Measurements from ENCODE around the gene SEZ6L2. TPM values are rescaled to one million over a fixed set of nuclear protein-coding genes. Genes with fewer than 3 reads are reported as not detected.
"Not testable (repeated sequence)": the region's sequence is repeated elsewhere in the genome, so short reads cannot be mapped to it uniquely, and the experiment has no call there.

SEZ6L2 gene
- 10 to 100 TPM; 11.1 to 13.0 TPM for total RNA-seq
- long read RNA-seq, partial matches to known transcripts, result 12 of 14 reads
- long read RNA-seq, other reads (novel, unspliced or antisense), result 2 of 14 reads

DNA sequence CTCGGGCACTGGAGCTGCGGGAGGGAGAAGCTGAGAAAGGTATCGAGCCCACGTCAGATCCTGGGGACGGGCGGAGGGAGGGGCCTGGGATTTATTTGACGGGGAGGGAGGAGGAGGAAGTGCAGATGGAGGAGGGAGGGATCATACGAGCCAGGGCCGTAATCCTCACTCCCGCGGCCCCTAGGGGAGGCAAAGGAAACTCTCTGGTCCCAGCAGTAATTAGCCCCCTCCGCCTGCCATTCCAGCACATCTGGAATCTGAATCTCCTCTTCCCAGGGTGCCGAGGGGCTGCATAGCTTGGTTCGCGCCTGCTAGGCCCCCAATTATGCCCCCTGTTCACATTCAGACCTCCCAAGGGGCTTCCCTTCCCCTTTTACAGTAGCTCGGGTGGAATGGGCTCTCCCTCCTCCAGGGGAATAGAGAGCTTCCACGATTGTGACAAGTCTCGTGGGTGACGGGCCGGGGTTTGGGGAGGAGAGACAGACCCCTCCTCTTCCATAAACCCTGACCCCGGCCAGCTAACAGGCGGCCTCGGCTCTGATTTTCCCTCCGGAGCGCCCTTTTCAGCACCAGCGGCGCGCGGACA is at the start of gene SEZ6L2:
SEZ6L2 (minus strand) TSS at position 35 of the 586 bp plus-strand sequence. CDS start 531 bp downstream, outside the sequence.
- peak; percentile 86 to 90 for DNase-seq
- intact Hi-C loops (cut with DNase I, micrococcal nuclease), result no loop called here
- ATAC-seq, result peak; percentile 94

DNA sequence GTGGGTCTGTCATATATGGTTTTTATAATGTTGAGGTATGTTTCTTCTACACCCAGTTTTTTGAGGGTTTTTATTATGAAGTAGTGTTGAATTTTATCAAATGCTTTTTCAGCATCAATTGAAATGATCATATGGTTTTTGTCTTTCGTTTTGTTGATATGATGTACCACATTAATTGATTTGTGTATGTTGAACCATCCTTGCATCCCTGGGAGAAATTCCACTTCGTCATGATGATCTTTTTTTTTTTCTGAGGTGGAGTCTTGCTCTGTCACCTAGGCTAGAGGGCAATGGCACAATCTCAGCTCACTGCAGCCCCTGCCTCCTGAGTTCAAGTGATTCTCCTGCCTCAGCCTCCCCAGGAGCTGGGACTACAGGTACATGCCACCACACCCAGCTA is 48.5 kb upstream of the SEZ6L2 start:
- intact Hi-C loops (cut with DNase I, micrococcal nuclease), result no loop called here
- ATAC-seq (no peak), DNase-seq (no peak)

DNA sequence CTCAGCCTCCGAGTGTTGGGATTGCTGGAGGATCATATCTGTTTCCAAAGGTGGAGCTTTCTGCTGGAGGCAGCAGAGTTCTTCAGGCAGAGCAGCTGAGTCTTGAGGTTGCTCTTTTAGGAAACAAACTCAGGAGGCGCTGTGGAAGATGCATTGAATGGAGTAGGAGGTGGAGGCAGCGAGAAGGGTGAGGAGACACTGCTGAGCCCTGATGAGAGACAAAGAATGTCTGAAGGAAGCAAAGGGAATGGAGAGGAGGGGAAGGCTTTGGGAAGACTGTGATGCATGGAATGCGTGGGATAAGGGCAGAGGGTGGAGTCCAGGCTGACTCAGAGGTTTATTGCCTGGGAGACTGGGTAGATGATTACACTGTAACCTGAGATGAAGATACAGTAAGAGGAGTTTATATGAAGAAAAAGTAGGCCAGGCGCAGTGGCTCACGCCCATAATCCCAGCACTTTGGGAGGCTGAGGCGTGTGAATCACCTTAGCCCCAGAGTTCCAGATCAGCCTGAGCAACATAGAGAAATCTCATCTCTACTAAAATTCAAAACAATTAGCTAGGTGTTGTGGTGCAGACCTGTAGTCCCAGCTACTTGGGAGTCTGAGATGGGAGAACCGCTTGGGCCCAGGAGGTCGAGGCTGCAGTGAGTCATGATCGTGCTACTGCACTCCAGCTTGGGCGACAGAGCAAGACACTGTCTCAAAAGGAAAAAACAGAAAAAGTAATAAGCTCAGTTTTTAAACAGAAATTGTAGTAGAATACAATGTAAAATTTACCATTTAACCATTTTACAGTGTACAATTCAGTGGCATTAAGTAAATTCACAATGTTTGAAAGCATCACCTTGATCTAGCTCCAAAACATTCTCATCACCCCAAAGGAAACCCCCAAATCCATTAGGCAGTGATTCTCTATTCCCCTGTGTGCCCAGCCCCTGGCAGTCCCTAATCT is 44.8 kb upstream of the SEZ6L2 start:
- ATAC-seq, result peak; percentile 94
- intact Hi-C loops (cut with DNase I, micrococcal nuclease), result no loop called here
- peak; percentile 63 to 82 for DNase-seq

DNA sequence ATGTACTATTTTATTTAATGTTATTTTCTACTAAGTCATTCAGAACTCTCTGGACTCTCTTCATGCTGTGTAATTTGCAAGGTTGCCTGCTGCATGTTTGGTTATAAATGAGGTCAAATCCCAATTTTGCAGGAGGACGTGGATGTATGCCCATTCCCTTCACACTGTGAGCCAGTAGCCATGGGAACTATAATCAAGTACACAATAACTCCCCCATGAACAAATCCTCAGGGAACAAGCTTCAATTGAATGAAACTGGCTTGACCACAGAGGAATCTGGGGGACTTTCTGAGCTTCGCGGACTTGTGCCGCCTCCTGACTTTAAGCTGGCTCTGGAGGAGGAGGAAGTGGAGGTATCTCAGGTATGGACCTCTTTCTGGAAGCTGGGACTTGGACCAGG is 41.3 kb upstream of the SEZ6L2 start:
- ATAC-seq (no peak), DNase-seq (no peak)
- intact Hi-C loops (cut with DNase I, micrococcal nuclease), result no loop called here

GRCh38 chr16:29931750-29932149 is 32.4 kb upstream of the SEZ6L2 start:
- DNase-seq, result not testable (repeated sequence)

DNA sequence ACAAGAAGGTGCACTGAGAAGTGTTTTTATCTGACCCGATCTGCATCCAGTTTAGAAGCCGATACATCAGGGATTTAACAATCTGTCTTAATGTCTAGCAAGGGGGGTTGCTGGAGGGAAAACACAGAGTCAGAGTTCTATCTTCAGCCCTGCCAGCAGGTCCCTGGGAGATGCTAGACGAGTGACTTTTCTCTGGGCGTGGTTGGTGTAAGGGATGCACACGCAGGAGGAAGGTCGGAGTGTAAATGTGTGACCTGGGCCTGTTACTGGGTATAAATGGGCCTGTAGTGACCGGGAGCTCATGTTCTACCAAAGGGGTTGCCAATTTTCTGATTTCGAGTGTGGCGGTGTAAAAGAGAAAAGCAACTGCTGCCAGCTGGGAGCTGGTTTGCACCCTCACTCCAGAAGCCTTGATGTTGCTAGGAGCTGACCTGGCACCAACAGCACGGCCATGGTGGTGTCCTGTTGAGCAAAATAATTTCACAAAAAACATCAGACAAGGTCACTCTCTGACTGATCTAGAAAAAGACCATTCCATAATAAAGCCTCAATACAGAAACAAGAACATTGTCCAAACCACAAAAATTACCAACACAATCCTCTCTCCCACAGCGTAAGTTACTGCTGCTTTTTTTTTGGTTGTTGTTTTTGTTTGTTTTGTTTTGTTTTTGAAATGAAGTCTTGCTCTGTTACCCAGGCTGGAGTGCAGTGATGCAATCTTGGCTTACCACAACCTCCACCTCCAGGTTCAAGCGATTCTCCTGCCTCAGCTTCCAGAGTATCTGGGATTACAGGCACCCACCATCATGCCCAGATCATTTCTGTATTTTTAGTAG is 27.9 kb upstream of the SEZ6L2 start:
- ATAC-seq (peak; percentile 20), DNase-seq (peak; percentile 16 to 31)
- intact Hi-C loops (cut with DNase I, micrococcal nuclease), result loop anchor here (10.0 kb wide), 3 partner anchors 48 to 78 kb away; partner anchors contain the start of genes CDIPT (in 1 of the 2) and TAOK2 (in 1 of the 2)

More at GRCh38 chr16:29931750-29932149, 32.4 kb upstream of the SEZ6L2 start:
- intact Hi-C loops (cut with DNase I, micrococcal nuclease); ATAC-seq: not testable (repeated sequence)

GRCh38 chr16:29926711-29927052 is 27.3 kb upstream of the SEZ6L2 start:
- ATAC-seq (peak; percentile 64), DNase-seq (peak; percentile 48 to 56)
- intact Hi-C loops (cut with DNase I, micrococcal nuclease), result loop anchor here (10.0 kb wide), 3 partner anchors 48 to 78 kb away; partner anchors contain the start of genes CDIPT (in 1 of the 2) and TAOK2 (in 1 of the 2)

GRCh38 chr16:29925781-29926710 is 26.7 kb upstream of the SEZ6L2 start, which contains the start of gene KCTD13:
Gene KCTD13, minus strand, starts transcription at chr16:29926226. Its CDS starts 193 bp downstream, at chr16:29926033.
- ATAC-seq (peak; percentile 95), DNase-seq (peak; percentile 76 to 85)
- intact Hi-C loops (cut with DNase I, micrococcal nuclease), result loop anchor here (10.0 kb wide), 3 partner anchors 49 to 79 kb away; partner anchors contain the start of genes CDIPT (in 1 of the 2) and TAOK2 (in 1 of the 2)

DNA sequence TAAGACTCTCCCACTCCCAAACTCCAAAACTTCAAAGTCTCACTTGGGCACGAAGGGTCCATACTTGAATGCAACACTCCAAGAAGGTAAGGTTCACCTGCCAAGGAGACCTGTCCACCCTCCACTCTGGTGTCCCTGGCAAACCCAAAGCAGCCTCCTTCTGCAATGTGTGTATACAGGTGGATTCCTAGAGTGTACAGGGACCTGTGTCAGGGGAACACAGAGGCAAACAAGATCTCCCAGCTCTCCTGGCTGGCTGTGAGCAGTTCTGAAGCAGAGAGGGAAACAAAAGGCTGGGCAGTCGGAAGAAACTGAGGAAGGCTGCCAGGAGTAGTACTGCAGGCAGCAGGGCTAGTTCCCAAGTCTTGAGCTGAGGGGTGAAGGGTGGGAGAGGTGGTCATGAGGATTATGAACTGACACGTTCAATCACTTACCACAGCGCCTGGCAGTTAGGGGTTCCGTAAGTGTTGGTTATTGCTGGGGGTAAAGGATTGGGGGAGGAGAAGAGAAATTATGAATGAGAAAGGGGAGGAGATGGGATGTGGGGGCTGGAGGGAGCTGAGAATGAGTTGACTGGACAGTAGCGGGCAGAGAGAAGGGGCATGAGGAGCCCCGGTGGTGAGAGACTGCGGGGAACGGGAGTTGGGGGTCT is 25.9 kb upstream of the SEZ6L2 start:
- intact Hi-C loops (cut with DNase I, micrococcal nuclease), result loop anchor here (10.0 kb wide), 3 partner anchors 50 to 80 kb away; partner anchors contain the start of genes CDIPT (in 1 of the 2) and TAOK2 (in 1 of the 2)
- DNase-seq, result no peak
- peak; percentile 7 for ATAC-seq

GRCh38 chr16:29922986-29923501 is 23.7 kb upstream of the SEZ6L2 start:
- intact Hi-C loops (cut with DNase I, micrococcal nuclease), result loop anchor here (10.0 kb wide), 3 partner anchors 52 to 82 kb away; partner anchors contain the start of genes CDIPT (in 1 of the 2) and TAOK2 (in 1 of the 2)
- DNase-seq, result no peak
- ATAC-seq, result no peak

DNA sequence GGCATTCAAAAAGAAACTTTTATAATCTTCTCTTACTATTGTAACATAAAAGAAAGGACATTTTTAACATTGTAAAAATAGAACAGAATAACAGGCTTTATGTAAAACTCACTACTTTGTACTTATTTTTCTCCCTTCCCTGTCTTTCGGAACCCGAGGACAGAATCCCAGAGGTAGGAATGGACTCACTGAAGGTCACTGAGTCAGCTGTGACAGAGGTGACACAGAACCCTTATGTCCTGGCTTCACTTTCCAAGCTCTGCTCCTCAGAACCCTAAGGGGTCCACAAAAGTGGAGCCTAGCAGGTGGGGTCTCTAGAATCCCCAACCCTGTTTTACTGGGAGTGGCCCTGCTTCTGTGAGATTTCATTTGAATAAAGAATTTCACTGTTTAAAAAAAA is 23.0 kb upstream of the SEZ6L2 start:
- DNase-seq (no peak), ATAC-seq (no peak)
- intact Hi-C loops (cut with DNase I, micrococcal nuclease), result loop anchor here (10.0 kb wide), 3 partner anchors 52 to 82 kb away; partner anchors contain the start of genes CDIPT (in 1 of the 2) and TAOK2 (in 1 of the 2)

- no peak for ATAC-seq
- intact Hi-C loops (cut with DNase I, micrococcal nuclease), result loop anchor here (10.0 kb wide), 3 partner anchors 54 to 84 kb away; partner anchors contain the start of genes CDIPT (in 1 of the 2) and TAOK2 (in 1 of the 2)
- DNase-seq, result no peak
Measured at GRCh38 chr16:29921034-29921385, 21.7 kb upstream of the SEZ6L2 start.

DNA sequence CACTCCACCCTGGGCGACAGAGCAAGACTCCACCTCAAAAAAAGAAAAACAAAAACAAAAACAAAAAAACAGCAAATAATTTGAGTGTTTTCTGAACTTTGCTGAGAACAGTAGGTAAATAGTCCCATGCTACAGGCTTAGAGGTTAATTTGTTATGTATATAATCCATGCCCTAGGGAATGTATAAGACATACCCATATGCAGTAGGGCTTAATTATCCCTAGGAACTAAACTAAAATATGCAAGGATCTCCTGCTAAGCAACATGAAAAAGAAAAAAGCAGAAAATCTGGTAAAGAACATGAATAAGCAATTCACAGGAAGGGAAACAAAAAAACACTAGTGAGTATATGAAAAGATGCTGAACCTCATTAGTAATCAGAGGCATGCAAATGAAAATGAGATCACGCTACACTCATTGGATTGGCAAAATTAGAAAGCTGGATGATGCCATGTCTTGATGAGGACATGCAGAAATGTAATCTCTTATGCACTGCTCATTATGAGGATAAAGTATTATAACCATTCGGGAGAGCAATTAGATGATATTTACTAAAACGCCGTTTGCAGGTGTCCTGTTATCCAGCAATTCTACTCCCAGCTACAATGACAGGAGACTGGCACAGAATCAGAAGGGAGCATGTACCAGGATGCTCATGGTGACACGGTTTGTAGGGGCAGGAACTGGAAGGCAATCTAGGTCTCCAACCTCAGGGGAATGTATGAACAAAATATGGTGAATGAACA is 21.1 kb upstream of the SEZ6L2 start:
- ATAC-seq (no peak), DNase-seq (no peak)
- intact Hi-C loops (cut with DNase I, micrococcal nuclease), result loop anchor here (10.0 kb wide), 3 partner anchors 54 to 84 kb away; partner anchors contain the start of genes CDIPT (in 1 of the 2) and TAOK2 (in 1 of the 2)

DNA sequence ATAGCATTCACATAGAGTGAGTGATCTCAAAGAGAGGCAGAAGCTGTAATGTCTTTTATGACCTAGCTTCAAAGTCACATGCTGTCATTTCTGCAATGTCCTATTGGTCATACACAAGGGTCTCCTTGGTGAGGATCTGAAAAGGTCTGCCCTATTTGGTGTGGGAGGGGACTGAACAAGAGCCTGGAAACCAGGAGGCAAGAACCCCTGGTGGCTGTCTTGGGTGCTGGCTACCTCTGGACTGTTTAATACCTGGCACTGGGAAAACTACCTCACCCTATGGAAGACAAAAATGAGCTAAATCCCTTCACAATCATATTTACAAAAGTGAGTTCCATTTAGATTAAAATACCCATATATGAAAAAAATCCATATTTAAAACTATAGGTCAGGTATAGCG is 17.6 kb upstream of the SEZ6L2 start:
- ATAC-seq (no peak), DNase-seq (no peak)
- intact Hi-C loops (cut with DNase I, micrococcal nuclease), result no loop called here

- no peak for DNase-seq
Measured at GRCh38 chr16:29915590-29916247, 16.4 kb upstream of the SEZ6L2 start.

More at GRCh38 chr16:29915590-29916247, 16.4 kb upstream of the SEZ6L2 start:
- intact Hi-C loops (cut with DNase I, micrococcal nuclease), result no loop called here
- ATAC-seq, result no peak
